GM18870 (cell line): ENCODE measurements around the gene DGKH.
A peak's percentile ranks its signal among the peaks of the same experiment; 100 is the strongest.
"Not testable (repeated sequence)": the region's sequence is repeated elsewhere in the genome, so short reads cannot be mapped to it uniquely, and the experiment has no call there.

Experiments
- ATAC-seq: cut with Tn5 transposase; IDR thresholded peaks from one replicate; pipeline ENCODE4 v1.9.1; 2021; ENCODE audit warnings: moderate library complexity; ENCODE audit not compliant: unreplicated experiment

Gene DGKH

GRCh38 chr13:42219876-42220275 is 171.4 kb downstream of the DGKH start:
- ATAC-seq, result no peak

- no peak for ATAC-seq
These were observed 172.8 kb downstream of the DGKH start for GRCh38 chr13:42221121-42221765.

- ATAC-seq, result no peak
These were observed 175.2 kb downstream of the DGKH start for GRCh38 chr13:42223681-42224080.

- ATAC-seq, result no peak
These were observed 176.6 kb downstream of the DGKH start for GRCh38 chr13:42225051-42225450.

GRCh38 chr13:42226759-42227158 is 178.3 kb downstream of the DGKH start:
- ATAC-seq, result not testable (repeated sequence)

DNA sequence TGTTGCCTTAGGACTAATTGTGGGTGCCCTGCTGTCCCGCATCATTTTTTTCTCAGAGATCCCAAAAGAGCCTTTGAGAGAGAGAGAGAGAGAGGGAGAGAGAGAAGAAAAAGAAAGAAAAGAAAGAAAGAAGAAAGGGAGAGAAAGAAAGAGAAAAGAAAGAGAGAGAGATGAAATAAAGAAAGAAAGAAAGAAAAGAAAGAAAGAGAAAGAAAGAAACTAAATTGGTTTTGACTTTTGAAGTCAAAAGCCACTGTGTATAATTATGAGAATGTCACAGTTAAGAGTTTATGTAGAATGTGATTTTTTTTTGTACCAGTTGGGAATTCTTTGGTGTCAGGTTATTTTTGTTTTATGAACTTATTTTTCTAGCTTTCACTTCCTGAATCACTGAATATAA is 180.1 kb downstream of the DGKH start:
- no peak for ATAC-seq

GRCh38 chr13:42229287-42229686 is 180.8 kb downstream of the DGKH start:
- ATAC-seq, result no peak

DNA sequence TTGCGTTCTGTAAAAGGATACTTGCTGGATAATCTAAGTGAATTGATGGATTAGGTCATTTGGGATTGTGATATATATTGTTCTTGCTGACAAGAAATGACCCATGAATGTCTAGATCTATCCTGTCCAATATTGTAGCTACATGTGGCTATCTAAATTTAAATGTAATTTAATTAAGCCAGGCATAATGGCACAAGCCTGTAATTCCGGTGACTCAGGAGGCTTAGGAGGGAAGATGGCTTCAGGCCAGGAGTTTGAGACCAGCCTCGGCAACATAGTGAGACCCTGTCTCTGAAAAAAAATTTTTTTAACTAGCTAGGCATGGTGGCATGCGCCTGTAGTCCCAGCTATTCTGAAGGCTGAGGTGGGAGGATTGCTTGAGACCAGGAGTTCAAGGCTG is 184.2 kb downstream of the DGKH start:
- no peak for ATAC-seq

DNA sequence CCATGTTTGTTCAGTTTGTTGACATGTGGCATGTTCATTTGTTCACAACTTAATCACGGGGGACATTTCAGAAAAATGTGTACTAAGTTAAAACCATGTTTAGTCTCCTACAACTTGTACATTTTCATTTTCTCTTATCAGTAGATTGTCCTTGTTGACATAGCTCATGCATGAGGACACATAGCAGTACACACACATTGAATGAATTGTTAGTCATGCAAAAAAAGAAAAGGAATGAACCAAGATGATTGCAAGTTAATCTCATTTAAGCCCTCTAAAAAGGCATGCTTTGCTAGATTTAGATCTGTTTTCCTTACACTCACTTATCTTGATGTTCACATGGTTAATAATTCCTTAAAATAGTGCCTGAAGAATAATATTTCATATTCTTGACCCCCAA is 185.3 kb downstream of the DGKH start:
- ATAC-seq, result no peak

DNA sequence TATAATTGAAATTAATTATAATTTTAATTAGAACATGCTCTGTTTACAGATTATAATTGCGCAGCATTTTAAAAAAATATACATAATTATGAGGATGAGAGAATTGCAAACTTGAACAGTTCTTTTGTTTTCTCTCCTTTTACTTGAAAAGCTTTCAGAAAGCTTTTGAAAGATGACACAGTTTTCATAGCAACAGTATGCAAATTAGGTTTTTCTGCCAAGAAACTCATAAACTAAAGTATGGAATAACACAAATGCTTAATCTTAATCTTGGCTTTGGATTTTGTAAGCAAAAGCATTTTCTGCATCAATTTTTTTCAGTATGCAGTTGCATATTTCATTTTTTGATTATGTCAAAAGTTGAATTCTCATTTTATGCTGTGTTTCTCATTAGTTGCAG is 190.7 kb downstream of the DGKH start:
- ATAC-seq, result no peak

DNA sequence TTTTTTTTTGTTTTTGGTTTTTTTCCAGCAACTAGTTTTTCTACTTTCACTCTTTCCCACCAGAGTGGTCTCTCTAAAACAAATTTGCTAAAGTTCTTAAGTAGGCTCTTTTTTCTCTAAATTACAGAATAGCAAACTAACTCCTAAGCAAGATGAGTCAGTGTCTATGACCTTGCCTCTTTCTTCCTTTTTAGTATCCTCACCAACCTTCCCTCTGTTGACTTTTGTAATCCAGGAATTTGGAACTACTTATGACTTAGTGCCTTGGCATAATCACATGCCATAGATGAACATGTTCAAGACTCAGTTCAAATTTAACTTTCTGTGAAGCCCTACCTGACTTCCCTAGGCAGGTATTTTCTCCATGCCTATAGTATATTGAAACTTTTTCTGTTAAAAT is 191.2 kb downstream of the DGKH start:
- ATAC-seq, result no peak

DNA sequence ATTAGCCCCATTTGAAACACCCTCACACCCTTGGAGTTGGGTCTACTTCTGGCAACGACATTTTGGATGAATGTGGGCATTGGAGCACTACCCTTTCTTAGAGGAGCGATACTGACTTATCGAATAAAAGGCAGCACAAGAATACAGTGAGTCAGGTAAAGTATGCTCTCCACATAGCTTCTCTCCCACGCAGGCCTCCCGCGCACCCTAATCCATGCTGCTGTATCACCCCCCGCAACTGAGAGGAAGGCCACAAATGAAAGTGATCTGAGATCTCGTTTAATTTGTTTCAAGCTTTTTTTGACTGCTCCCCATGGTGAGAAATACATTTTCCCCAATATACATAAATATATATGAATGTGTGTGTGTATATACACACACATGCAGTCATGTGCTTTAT is 198.1 kb downstream of the DGKH start:
- no peak for ATAC-seq

DNA sequence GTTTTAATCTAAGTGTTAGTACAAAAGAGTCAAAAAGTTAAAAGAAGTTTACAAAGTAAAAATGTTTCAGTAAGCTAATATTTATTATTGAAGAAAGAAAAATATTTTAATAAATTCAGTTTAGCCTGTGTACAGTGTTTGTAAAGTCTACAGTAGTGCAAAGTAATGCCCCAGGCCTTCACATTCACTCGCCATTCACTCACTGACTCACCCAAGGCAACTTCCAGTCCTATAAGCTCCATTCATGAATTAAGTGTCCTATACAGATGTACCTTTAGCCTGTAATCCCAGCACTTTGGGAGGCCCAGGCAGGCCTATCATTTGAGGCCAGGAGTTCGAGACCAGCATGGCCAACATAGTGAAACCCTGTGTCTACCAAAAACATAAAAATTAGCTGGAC is 199.4 kb downstream of the DGKH start:
- no peak for ATAC-seq

DNA sequence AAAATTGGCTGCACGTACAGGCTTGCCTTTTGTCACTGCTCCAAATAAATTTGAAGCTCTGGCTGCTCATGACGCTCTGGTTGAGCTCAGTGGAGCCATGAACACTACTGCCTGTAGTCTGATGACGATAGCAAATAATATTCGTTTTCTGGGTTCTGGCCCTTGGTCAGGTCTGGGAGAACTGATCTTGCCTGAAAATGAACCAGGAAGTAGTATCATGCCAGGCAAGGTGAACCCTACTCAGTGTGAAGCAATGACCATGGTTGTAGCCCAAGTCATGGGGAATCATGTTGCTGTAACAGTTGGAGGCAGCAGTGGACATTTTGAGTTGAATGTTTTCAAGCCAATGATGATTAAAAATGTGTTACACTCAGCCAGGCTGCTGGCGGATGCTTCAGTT is 207.4 kb downstream of the DGKH start:
- ATAC-seq, result no peak

- ATAC-seq, result no peak
These were observed 210.3 kb downstream of the DGKH start for GRCh38 chr13:42258747-42259146.

DNA sequence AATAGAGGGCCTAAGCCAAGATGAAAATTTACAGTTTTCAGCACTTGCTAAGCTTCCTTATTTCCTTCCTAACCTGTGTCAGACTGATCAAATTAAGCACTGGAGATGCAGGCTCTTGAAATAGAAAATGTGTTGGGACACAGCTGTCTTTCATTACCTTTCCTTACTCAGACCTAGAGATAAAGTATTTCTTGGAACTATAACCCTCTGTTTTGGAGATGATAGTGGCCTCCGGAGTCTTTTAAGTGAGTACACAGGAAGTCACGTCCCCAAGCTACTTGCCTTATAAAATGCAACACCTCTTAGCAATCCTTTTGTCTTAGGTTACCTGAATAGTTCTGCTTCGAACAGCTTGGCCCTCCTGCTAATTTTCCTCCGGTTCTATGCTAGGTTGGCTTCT is 211.1 kb downstream of the DGKH start:
- ATAC-seq, result no peak

- no peak for ATAC-seq
These were observed 212.6 kb downstream of the DGKH start for GRCh38 chr13:42260903-42261654.

DNA sequence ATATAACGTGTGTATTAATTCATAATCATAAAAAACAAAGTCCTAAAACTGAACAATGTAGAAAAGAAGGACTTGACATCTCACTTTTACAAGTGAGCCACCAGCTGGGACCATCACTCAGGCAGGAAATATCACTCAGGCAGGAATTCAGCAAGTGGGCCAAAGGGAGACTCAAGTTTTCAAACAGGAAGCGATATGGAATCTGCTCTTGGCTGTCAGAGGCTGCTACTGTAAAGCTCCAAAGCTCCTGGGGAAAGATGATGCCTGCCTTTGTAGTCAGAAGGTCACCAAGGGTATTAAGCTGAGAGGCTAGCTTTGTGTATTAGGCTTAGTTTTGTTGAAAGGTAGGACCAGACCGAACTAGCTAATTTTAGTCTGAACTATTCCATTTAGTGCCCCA is 218.0 kb downstream of the DGKH start:
- no peak for ATAC-seq

- no peak for ATAC-seq
These were observed 221.9 kb downstream of the DGKH start for GRCh38 chr13:42270160-42270856.

DNA sequence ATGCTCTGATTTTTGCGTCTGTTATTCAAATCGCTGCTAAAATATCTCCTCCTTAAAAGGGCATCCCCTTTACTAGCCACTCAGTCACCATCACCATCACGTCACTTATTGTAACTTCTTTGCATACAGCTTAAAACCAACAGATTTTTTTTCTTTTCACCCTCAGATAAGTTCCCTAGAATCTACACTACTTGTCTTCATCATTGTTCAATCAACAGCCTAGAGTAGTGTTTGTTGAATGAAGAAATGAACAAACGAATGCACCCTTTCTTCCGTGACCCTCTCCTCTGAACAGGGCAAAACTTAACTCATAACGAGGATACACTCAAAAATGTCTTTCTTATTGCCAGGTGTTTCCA is 222.4 kb downstream of the DGKH start:
- ATAC-seq, result no peak

GRCh38 chr13:42271337-42272114 is 223.1 kb downstream of the DGKH start:
- ATAC-seq, result peak; percentile 81
